Endometrium (tissue), 2 donors: Measurements from ENCODE around the gene SLC35G4.
"Not testable (repeated sequence)": the region's sequence is repeated elsewhere in the genome, so short reads cannot be mapped to it uniquely, and the experiment has no call there.

Experiments used
- FAIRE-seq: peaks from 2 replicates; lab custom pipeline; 2012; peaks lifted over from hg19 to GRCh38; lab: Jason Lieb, UNC
- donor health status: control.
- donor health status: control.

The SLC35G4 gene

GRCh38 chr18:11614042-11614441, 4.6 kb downstream of the SLC35G4 start:
- not testable (repeated sequence) for FAIRE-seq

GRCh38 chr18:11614981-11615380, 5.6 kb downstream of the SLC35G4 start:
- FAIRE-seq: not testable (repeated sequence)

- FAIRE-seq: not testable (repeated sequence)
These were observed 37.9 kb downstream of the SLC35G4 start for GRCh38 chr18:11647310-11647709.

- not testable (repeated sequence) for FAIRE-seq
These were observed 38.4 kb downstream of the SLC35G4 start for GRCh38 chr18:11647804-11648203.

DNA sequence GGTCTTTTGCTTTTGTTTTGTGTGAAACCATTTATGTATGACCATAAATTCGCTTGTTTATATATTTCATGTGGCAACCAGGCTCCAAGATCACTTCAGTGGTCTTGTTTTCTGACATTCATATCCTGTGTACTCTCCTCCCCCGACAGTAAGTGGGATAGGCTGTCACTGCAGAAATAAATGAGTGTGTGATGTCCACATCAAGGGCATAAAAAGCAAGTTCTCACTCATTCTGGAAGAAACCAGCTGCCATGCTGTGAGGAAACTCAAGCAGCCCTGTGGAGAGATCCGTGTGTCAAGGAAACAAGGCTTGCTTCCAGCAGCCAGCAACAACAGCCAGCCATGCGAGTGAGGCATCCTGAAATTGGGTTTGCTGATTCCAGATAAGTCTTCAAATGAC, 40.4 kb downstream of the SLC35G4 start:
- no peak for FAIRE-seq

- FAIRE-seq: no peak
These were observed 42.5 kb downstream of the SLC35G4 start for GRCh38 chr18:11651899-11652298.

- FAIRE-seq: no peak
These were observed 44.1 kb downstream of the SLC35G4 start for GRCh38 chr18:11653521-11653920.

GRCh38 chr18:11654736-11655605, 45.6 kb downstream of the SLC35G4 start:
- no peak for FAIRE-seq

- FAIRE-seq: no peak
These were observed 46.2 kb downstream of the SLC35G4 start for GRCh38 chr18:11655606-11655932.

DNA sequence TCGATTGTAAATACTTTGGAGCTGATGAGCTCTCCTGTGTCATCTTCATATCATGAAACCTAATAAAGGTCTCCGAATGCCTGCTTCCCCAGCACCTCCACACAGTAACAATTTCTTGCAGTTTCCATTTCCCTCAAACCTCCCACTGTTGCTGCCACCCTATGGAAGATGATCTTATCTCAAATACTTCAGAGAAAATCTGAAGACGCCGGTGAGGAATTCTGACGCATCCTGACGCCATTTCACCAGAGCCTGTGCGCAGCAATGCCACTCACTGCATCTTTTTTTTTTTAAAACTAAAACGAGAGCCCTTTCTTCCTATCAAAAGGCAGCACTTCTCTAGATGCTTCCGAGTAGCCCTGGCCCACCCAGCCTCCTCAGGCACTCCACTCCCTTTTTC, 47.8 kb downstream of the SLC35G4 start:
- FAIRE-seq: no peak

DNA sequence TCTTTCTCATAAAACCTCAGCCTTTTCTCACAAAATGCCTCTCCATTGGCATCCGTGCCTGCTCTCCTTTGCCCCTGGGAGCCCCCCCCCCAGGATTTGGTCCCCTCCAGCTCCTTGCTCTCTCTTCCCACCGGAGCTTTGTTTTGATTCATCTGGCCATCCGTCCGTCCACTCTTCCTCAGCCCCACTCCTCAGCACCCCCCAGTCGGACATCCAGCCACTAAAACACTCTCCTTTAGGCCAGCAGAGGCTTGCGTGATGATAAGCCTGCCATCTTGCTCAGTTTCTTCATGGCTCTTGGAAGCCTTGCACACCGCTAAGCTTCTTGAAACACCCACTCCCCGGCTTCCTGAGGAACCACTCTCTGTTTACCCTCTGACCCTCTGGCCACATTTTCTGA, 48.2 kb downstream of the SLC35G4 start:
- no peak for FAIRE-seq

- no peak for FAIRE-seq
These were observed 48.6 kb downstream of the SLC35G4 start for GRCh38 chr18:11658019-11658418.

DNA sequence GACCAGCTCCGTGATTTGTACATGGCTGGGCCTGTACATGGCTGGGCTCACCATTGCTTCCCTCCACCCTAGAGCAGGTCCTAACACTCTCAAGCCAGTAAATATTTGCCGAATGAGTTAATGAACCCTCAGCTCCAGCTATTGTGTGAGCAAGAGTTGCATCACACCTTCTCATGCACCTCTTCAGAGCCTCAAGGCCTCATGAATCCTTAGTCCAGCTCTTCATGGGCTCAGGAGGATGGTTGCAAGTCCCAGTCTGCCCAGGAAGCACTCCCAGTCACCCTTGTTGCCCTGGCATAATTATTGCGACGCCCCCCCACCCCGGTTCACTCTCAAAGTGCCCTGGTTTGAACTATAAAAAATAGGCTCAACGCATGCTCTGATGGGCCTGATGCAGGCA, 49.6 kb downstream of the SLC35G4 start:
- FAIRE-seq: no peak
